MM.1S (cell line): ENCODE measurements around the gene TASP1.

Experiments
- EZH2 ChIP-seq: fragments of 300-600 bp; sonication (generic); optimal IDR thresholded peaks from 2 replicates; pipeline ENCODE3; 2017; ENCODE audit warnings: low read depth, mild to moderate bottlenecking, antibody characterized with exemption, low read length, mixed read lengths
- TF ChIP-seq, protein P1 (sequence below): fragments of 300-600 bp; sonication (generic); IDR thresholded peaks from 2 replicates; pipeline ENCODE4 v1.5.1; 2016; ENCODE audit warnings: antibody characterized with exemption, low read length, mixed read lengths

DNA sequence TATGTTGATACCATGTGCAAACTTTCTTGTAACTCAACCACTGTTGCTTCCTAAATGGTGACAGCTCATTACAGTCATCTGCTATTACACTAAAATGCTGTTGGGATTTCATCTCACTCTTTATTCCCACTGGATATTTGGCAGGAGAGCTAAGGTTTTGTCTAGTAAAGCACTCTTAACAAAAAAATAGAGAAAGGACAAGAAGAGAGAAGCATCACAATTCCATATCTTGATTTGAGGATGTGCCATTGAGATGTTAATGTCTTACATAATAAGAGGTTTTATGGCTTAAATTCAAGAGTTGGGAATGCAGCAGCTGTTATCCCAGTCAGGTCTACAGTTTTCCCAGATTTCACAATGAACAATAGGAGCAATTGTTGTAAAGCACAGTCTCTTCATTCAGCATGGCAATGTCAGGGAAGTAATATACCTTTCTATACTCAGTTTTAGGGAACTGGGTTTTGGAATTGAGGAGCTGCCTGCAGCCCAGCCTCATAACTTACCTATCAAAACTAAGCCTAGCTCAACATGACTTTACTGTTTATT, 282.7 kb downstream of the TASP1 start:
- TF ChIP-seq EZH2 = no peak
- TF ChIP-seq, protein P1, sequence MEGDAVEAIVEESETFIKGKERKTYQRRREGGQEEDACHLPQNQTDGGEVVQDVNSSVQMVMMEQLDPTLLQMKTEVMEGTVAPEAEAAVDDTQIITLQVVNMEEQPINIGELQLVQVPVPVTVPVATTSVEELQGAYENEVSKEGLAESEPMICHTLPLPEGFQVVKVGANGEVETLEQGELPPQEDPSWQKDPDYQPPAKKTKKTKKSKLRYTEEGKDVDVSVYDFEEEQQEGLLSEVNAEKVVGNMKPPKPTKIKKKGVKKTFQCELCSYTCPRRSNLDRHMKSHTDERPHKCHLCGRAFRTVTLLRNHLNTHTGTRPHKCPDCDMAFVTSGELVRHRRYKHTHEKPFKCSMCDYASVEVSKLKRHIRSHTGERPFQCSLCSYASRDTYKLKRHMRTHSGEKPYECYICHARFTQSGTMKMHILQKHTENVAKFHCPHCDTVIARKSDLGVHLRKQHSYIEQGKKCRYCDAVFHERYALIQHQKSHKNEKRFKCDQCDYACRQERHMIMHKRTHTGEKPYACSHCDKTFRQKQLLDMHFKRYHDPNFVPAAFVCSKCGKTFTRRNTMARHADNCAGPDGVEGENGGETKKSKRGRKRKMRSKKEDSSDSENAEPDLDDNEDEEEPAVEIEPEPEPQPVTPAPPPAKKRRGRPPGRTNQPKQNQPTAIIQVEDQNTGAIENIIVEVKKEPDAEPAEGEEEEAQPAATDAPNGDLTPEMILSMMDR = no peak
